Measurements from ENCODE around the gene TREML4. TPM values are rescaled to one million over a fixed set of nuclear protein-coding genes. Genes with fewer than 3 reads are reported as not detected.
A peak's percentile ranks its signal among the peaks of the same experiment; 100 is the strongest.
"Not testable (repeated sequence)": the region's sequence is repeated elsewhere in the genome, so short reads cannot be mapped to it uniquely, and the experiment has no call there.

TREML4 gene, protein sequence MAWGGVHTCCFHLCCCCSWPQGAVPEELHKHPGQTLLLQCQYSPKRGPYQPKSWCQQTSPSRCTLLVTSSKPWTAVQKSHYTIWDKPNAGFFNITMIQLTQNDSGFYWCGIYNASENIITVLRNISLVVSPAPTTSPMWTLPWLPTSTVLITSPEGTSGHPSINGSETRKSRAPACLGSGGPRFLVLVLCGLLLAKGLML
- total RNA-seq = not detected

DNA sequence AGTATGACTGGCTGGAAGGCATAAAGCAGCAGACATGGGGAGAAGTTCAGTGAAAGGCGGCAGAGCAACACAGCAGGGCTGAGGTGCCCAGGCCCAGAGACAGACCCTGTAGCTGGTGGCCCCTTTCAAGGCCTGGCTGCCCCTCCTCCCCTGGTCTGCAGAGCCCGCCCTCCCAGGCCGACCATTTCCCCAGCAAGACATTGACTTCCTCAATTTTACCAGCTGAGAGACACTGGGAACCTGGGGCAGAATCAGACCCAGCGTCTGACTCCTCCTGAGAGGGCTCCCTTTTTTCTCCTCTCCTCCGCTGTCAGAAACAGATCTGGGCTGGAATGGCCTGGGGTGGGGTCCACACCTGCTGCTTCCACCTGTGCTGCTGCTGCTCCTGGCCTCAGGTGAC lies at the start of gene TREML4:
Gene TREML4 (plus strand): TSS at position 254 of the 400 bp plus-strand sequence. CDS start 79 bp downstream, at position 333.
- DNase-seq (ENCODE audit: low spot score) (no peak), ATAC-seq (no peak)

DNA sequence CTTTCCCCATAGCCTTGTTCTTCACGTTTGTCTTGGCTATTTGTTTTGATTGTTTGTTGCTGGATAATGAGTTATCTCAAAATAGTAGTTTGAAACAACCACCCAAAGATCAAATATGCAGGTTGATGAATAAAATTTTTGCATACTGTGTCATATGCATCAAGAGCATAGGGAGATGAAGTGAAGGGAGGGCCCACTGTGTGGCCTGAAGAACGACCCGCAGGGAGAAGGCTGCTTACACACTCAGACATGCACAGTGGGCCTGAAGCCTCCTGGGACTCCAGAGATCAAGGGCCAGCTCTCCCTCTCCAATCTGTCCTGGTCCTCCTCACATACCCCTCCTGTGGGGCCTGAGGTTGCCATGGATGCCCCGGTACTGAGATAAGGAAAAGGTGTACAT lies 49.0 kb upstream of the TREML4 start:
- DNase-seq (ENCODE audit: low spot score) (no peak), ATAC-seq (no peak)

DNA sequence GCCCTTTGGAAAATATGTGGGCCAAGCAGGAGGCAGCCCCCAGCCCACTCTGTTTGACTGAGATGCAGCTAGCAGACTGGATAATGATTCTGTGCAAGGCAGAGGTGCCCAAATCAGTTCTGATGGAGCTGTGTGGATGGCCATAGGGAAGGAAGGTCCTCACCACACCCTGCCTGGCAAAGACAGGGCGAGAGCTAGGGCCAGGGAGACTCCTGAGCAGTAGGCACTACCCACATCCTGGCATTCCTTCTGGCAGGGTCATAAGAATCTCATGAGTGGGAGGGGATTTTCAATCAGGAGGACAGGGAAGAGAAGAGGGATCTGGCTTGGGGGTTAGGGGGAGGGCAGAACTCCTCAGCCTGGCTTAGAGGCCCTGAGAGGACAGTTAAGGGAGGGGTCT lies 46.6 kb upstream of the TREML4 start:
- ATAC-seq (no peak), DNase-seq (ENCODE audit: low spot score) (peak; percentile 40)

DNA sequence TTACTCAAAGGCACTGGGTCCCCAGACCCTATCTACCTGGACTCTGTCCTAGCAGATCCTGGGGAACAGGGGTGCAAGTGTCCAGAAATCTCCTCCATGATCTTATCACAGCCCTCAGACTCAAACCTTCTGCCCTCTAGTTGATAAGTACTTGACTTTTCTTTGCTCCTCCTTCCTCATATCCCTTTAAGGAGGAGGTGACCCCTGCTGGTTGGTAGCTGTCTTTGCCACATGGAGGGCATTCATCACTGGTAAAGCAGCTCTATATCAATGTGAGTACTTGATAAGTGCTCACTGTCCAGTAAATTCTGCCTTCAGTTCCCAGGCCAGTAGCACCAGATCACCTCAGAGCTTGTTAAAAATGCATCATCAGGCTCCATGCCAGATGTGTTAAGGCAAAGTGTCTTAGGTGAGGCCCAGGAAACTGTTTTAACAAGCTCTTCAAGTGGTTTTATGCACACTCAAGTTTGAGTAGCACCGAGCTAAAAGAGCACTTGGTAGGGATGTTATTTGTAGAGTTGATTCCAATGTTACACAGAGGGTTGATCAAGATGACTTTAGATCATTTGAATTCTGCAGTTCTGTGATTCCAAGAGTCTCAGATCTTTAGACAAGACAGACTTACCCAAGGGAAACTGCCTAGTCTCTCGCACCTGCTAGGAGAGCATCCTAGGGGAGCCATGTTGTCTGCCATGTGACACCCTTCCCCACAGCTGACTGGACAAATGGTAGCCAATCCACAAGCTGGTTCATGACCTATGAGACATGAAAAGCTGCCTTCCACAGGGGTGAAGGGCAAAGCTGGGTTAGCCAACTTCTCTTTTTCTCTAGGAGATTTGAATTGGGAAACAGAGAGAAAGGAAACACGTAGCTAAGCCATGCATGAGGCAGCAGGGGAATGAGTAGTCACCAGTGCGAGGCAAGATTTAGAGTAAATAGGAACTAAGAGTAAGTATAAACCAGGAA lies 45.8 kb upstream of the TREML4 start:
- peak; percentile 47 for DNase-seq (ENCODE audit: low spot score)
- peak; percentile 94 for ATAC-seq

- DNase-seq (ENCODE audit: low spot score) = peak; percentile 23
- ATAC-seq = no peak
Observed at GRCh38 chr6:41184761-41185160, 43.4 kb upstream of the TREML4 start.

DNA sequence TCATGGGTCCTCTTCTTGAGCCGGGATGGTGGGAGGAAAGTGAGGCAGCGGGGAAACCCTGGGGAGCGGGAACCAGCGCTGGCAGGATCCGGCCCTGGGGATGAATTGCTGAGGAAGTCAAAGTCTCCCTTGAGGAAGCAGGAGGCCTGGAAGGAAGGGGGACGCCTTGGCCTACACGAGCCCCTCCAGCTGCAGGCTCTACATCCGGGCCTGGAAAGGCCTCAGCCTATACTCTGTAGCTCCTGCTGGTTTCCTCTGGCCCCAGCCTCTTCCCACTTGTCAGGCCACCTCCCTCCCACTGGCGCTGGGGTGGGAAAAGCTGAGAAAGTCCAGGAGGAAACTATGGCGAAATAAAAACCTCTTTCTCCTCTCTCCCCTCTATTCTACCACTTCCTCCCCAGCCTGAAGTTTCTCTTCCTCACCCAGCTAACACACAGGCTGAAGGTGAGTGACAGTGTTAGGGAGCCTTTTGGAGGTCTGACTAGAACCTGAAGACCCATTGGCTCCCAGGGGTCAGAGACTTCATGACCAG lies 42.1 kb upstream of the TREML4 start:
- ATAC-seq (no peak), DNase-seq (ENCODE audit: low spot score) (peak; percentile 43)

DNA sequence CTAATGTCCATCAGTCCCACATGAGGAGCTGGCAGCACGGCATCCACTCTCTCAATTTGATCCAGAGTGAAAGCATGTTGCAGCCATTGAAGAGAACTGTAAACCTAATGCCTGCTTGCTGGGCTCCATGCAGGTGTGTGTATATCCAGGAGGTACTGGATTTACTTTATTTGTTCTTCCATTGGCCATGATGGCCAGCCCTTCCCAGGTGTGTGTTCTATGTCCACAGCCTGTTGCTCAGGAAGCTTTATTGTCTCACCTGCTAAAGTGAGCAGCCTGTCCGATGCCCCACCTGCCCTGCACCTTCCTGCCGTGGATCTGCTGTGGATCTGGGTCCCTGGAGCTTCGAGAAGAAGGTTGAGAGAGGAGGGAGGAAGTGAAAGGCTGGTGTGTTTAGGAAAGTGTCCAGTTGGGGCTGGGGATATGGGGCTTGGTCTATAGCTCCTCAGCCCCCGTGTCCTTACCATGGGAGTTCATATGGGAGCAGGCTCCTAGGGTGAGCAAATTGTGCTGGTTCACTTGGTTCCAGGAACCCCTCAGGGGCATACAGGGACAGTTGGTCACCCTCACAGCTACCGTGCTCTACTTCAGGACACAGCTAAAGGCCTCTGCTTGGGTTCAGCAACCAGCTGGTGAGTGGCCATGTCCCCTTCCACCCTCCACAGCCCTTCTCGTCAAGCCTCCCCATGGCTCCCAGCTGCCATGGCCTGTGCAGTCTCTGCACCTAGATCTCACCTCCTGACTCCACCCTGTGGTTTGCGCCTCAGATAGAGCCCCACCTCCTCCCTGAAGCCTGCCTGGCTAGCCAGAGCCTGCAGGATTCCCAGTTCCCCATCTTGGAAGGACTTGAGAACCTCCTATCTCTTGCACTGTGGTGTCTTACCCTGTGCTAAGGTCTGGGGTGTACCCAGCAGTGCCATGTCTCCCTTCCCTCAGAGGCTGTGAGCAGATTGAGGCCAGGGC lies 39.9 kb upstream of the TREML4 start:
- ATAC-seq = no peak
- DNase-seq (ENCODE audit: low spot score) = peak; percentile 36

GRCh38 chr6:41189046-41189445 lies 39.1 kb upstream of the TREML4 start:
- not testable (repeated sequence) for ATAC-seq; DNase-seq (ENCODE audit: low spot score)

DNA sequence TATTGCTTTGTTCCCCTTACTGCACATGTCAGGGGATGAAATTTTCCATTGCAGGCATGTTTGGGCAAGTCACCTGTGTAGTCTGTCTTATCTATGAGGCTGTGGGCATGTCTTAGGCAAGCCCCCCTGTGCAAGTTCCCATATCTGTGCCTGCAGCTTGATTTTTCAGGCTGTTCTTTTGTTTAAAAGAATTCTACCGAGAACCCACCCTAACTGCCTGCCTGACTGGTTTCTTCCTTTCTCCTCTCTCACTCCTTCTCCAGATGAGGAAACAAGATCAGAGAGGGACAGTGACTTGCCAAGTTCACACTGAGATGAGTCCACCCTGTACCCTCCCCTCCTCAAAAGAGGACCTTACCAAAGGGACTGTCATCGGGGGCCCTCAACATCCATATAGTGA lies 38.2 kb upstream of the TREML4 start:
- DNase-seq (ENCODE audit: low spot score) (no peak), ATAC-seq (no peak)

GRCh38 chr6:41190791-41191190 lies 37.4 kb upstream of the TREML4 start:
- ATAC-seq (no peak), DNase-seq (ENCODE audit: low spot score) (no peak)

GRCh38 chr6:41191569-41191968 lies 36.6 kb upstream of the TREML4 start:
- peak; percentile 87 for ATAC-seq

DNA sequence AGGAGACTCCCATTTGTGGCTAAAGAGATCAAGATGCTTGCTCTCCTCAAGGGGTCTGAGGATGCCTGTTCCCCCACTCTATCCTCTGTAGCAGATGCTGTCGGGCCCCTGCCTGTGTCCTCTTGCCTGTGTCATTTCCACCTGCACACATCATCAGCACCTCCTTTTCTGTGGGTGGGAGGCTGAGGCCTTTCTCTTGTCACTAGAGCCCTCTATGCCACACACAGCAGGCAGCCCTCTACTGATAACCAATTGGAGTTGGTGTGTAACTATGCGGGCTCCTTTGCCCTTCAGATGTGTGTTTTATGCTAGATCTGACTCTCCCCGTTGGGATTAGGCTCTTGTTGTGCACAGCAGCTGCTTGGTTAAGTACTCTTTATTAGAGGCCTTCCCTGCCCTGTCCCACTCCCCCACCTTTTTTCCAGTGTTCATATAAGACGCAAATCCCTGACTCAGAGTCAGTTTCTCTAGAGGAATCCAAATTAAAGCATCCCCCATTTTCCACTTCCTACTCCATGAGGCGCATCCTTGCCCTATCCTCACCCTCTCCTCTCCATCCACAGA lies 34.9 kb upstream of the TREML4 start:
- DNase-seq (ENCODE audit: low spot score) (peak; percentile 31), ATAC-seq (no peak)

More at GRCh38 chr6:41191569-41191968, 36.6 kb upstream of the TREML4 start:
- DNase-seq (ENCODE audit: low spot score) = peak; percentile 49

GRCh38 chr6:41193884-41194283 lies 34.3 kb upstream of the TREML4 start:
- ATAC-seq = no peak
- DNase-seq (ENCODE audit: low spot score) = no peak

GRCh38 chr6:41194386-41194785 lies 33.8 kb upstream of the TREML4 start:
- ATAC-seq = no peak
- no peak for DNase-seq (ENCODE audit: low spot score)

DNA sequence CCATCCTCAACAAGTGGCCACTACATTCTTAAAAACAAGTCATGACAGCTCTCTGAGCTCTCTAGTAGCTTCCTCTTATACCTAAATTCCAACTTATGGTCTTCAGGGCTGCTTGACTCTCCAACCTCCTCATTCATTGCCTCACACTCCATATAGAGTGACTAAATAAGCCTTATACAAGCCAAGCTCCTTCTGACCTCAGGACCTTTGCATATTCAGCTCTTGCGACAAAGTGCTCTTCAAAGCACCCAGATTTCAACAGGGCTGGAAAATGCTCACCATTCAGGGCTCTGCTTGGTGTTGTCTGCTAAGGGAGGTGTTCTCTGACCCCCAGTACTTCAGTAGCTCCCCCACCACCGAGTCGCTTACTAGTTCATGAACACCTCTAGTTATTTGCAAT lies 30.9 kb upstream of the TREML4 start:
- no peak for ATAC-seq
- no peak for DNase-seq (ENCODE audit: low spot score)

- DNase-seq (ENCODE audit: low spot score) (peak; percentile 40), ATAC-seq (no peak)
Observed at GRCh38 chr6:41199552-41200246, 28.4 kb upstream of the TREML4 start.

DNA sequence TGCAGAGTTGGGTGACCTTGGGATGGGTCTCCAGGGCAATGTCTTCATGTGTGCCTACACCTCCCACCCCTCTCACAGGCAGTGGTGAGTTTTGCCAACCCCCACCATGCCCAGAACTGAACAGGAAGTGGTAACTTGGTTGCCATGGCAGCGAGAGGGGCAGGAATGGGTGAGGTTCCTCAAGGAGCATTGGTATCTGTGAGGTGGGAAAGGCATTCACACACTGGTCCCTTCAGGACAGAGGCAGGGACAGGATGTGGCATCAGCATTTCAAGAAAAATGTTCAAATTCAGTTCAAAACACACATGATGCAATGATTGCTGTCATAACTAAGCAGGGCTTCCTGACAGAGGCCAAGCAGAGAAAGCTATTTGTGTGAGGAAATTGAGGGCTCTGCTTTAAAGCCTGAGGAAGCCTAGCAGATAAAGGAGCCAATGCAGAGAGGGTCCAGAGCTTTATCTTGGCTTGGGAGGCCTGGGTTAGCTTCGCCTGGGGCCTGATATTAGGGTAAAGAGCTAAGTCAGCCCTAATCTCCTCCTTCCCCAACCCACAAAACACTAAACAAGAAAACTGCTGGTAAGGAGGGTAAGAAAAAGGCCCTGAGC lies 27.8 kb upstream of the TREML4 start:
- ATAC-seq (no peak), DNase-seq (ENCODE audit: low spot score) (peak; percentile 52)

GRCh38 chr6:41200901-41201763 lies 27.0 kb upstream of the TREML4 start, which contains the start of gene TREML2:
Gene TREML2 (minus strand): TSS chr6:41201149. CDS start chr6:41201008, 141 bp downstream.
- ATAC-seq (no peak), DNase-seq (ENCODE audit: low spot score) (peak; percentile 47)

Measured in left lobe of liver (tissue), 2 donors.